KOPT-K1 (cell line): ENCODE measurements around the gene RASSF7.

Experiments
- H3K27ac ChIP-seq: fragments of 200-600 bp; sonication (generic); 2 replicates; pipeline ENCODE4 v1.5.1; 2016; ENCODE audit warnings: antibody characterized with exemption, mild to moderate bottlenecking, low read depth, low read length; ENCODE audit not compliant: poor library complexity, severe bottlenecking
- H3K36me3 ChIP-seq: fragments of 200-600 bp; sonication (generic); 2 replicates; pipeline ENCODE4 v1.5.1; 2017; ENCODE audit warnings: antibody characterized with exemption, mild to moderate bottlenecking, low read length, moderate library complexity; ENCODE audit not compliant: insufficient read depth
- H3K9me3 ChIP-seq: fragments of 200-600 bp; sonication (generic); 2 replicates; pipeline ENCODE4 v1.5.1; 2017; ENCODE audit warnings: antibody characterized with exemption, low read length, mild to moderate bottlenecking; ENCODE audit not compliant: insufficient read depth, poor library complexity, severe bottlenecking

Gene RASSF7

GRCh38 chr11:593347-593746, 32.6 kb downstream of the RASSF7 start:
- Histone ChIP-seq H3K9me3 (no peaks in the 10 kb centered on the region), H3K27ac (no peak overlapping the region), H3K36me3 (peaks cover 99% of the 10 kb centered on the region)

GRCh38 chr11:595400-595799, 34.6 kb downstream of the RASSF7 start:
- Histone ChIP-seq H3K36me3 (peaks cover 99% of the 10 kb centered on the region), H3K27ac (no peak overlapping the region), H3K9me3 (no peaks in the 10 kb centered on the region)

GRCh38 chr11:596374-596773, 35.6 kb downstream of the RASSF7 start:
- Histone ChIP-seq H3K27ac (no peak overlapping the region), H3K9me3 (no peaks in the 10 kb centered on the region), H3K36me3 (peaks cover 99% of the 10 kb centered on the region)

GRCh38 chr11:597166-597725, 36.5 kb downstream of the RASSF7 start:
- Histone ChIP-seq H3K36me3 (peaks cover 99% of the 10 kb centered on the region), H3K9me3 (no peaks in the 10 kb centered on the region), H3K27ac (no peak overlapping the region)

- no peaks in the 10 kb centered on the region for H3K9me3 ChIP-seq
- H3K36me3 ChIP-seq, result peaks cover 99% of the 10 kb centered on the region
- H3K27ac ChIP-seq, result no peak overlapping the region
Measured at GRCh38 chr11:598005-598680, 37.4 kb downstream of the RASSF7 start.

GRCh38 chr11:601573-602245, 40.9 kb downstream of the RASSF7 start:
- H3K27ac ChIP-seq, result no peak overlapping the region

GRCh38 chr11:603154-603553, 42.4 kb downstream of the RASSF7 start:
- Histone ChIP-seq H3K36me3 (peaks cover 99% of the 10 kb centered on the region), H3K9me3 (no peaks in the 10 kb centered on the region), H3K27ac (no peak overlapping the region)

More at GRCh38 chr11:601573-602245, 40.9 kb downstream of the RASSF7 start:
- Histone ChIP-seq H3K9me3 (no peaks in the 10 kb centered on the region), H3K36me3 (peaks cover 99% of the 10 kb centered on the region)

- peaks cover 100% of the 10 kb centered on the region for H3K36me3 ChIP-seq
- H3K9me3 ChIP-seq, result no peaks in the 10 kb centered on the region
- no peak overlapping the region for H3K27ac ChIP-seq
Measured at GRCh38 chr11:605286-606129, 44.7 kb downstream of the RASSF7 start.

- Histone ChIP-seq H3K9me3 (no peaks in the 10 kb centered on the region), H3K27ac (no peak overlapping the region), H3K36me3 (peaks cover 100% of the 10 kb centered on the region)
Measured at GRCh38 chr11:606245-606644, 45.5 kb downstream of the RASSF7 start.

- Histone ChIP-seq H3K27ac (no peak overlapping the region), H3K36me3 (peaks cover 100% of the 10 kb centered on the region), H3K9me3 (no peaks in the 10 kb centered on the region)
Measured at GRCh38 chr11:607020-607780, 46.4 kb downstream of the RASSF7 start.

- H3K9me3 ChIP-seq, result no peaks in the 10 kb centered on the region
- H3K36me3 ChIP-seq, result peaks cover 100% of the 10 kb centered on the region
- no peak overlapping the region for H3K27ac ChIP-seq
Measured at GRCh38 chr11:607971-608659, 47.3 kb downstream of the RASSF7 start.

- H3K36me3 ChIP-seq, result peaks cover 96% of the 10 kb centered on the region
- H3K9me3 ChIP-seq, result no peaks in the 10 kb centered on the region
- no peak overlapping the region for H3K27ac ChIP-seq
Measured at GRCh38 chr11:608791-609251, 48.1 kb downstream of the RASSF7 start.

- no peak overlapping the region for H3K27ac ChIP-seq
- H3K9me3 ChIP-seq, result no peaks in the 10 kb centered on the region
- H3K36me3 ChIP-seq, result peaks cover 94% of the 10 kb centered on the region
Measured at GRCh38 chr11:609341-609811, 48.6 kb downstream of the RASSF7 start.
